Endothelial cell of umbilical vein (primary cell): ENCODE results near the gene TTLL4. TPM values are rescaled to one million over a fixed set of nuclear protein-coding genes. Genes with fewer than 3 reads are reported as not detected.

Experiments used
- BruUV-seq: library from RNA; stranded (reverse); fragments of 400-500 nt; replicated peaks from 2 replicates; lab custom pipeline; 2021; lab: Mats Ljungman, UMichigan
- CTCF ChIA-PET: fragments of 300-600, 350-600 bp; sonication (Branson Sonifier 250); formaldehyde crosslinking; loops from one replicate; lab custom pipeline; 2021; ENCODE audit warnings: antibody characterized with exemption, inconsistent platforms; lab: Charles Lee
- POLR2A ChIA-PET: fragments of 300-600, 350-600 bp; sonication (Branson Sonifier 250); formaldehyde crosslinking; loops from one replicate; lab custom pipeline; 2021; ENCODE audit warnings: antibody characterized with exemption, inconsistent platforms; lab: Charles Lee
- DNase-seq: peaks from one replicate; pipeline ENCODE4 v3.0.0-alpha.2; 2011; ENCODE audit warnings: low read depth, low spot score
- FAIRE-seq: peaks from 2 replicates; lab custom pipeline; 2011; peaks lifted over from hg19 to GRCh38; lab: Jason Lieb, UNC
- H2AFZ ChIP-seq: 2 replicates; pipeline ENCODE4 v1.6.0; 2012; ENCODE audit warnings: low read depth, low read length, control low read depth, inconsistent platforms
- H3K27ac ChIP-seq: 2 replicates; pipeline ENCODE4 v1.5.1; 2011; ENCODE audit warnings: low read depth, mild to moderate bottlenecking, control low read depth, low read length, moderate library complexity; ENCODE audit not compliant: insufficient read depth
- H3K27me3 ChIP-seq, 2 experiments: 2 replicates each; pipeline versions ENCODE4 v1.6.0 to v1.6.1; 2011; ENCODE audit warnings: low read length in 2 of 2, mixed read lengths in 1 of 2; ENCODE audit not compliant: control insufficient read depth in 2 of 2, insufficient read depth in 2 of 2
- H3K36me3 ChIP-seq, 2 experiments: 2 replicates in 1 of 2; 3 replicates in 1 of 2; pipeline ENCODE4 v1.5.1; 2011; ENCODE audit warnings: low read length in 2 of 2, mild to moderate bottlenecking in 1 of 2, moderate library complexity in 1 of 2; ENCODE audit not compliant: control insufficient read depth in 2 of 2, insufficient read depth in 2 of 2; ENCODE audit errors: extremely low read depth in 1 of 2
- H3K4me1 ChIP-seq: 3 replicates; pipeline ENCODE4 v1.5.1; 2011; ENCODE audit warnings: mild to moderate bottlenecking, low read length; ENCODE audit not compliant: control insufficient read depth, insufficient read depth; ENCODE audit errors: extremely low read depth
- H3K4me2 ChIP-seq: 2 replicates; pipeline ENCODE4 v1.6.1; 2011; ENCODE audit warnings: low read length, control low read depth, mixed read lengths; ENCODE audit not compliant: insufficient read depth
- H3K4me3 ChIP-seq, 3 experiments: fragments of 200-600 bp in 1 of 3; sonication (generic), shearing (Covaris generic) in 1 of 3; replicated peaks in 1 of 3; 2 replicates each; pipeline ENCODE4 v1.5.1; 2011 to 2016; ENCODE audit warnings: control low read depth in 3 of 3, low read length in 3 of 3, mild to moderate bottlenecking in 2 of 3, inconsistent platforms in 1 of 3, low read depth in 1 of 3, moderate library complexity in 1 of 3; ENCODE audit not compliant: insufficient read depth in 1 of 3
- H3K79me2 ChIP-seq: 2 replicates; pipeline ENCODE4 v1.6.0; 2012; ENCODE audit warnings: low read length, inconsistent platforms; ENCODE audit not compliant: control insufficient read depth, insufficient read depth
- H3K9ac ChIP-seq: replicated peaks from 2 replicates; pipeline ENCODE3; 2011; ENCODE audit warnings: low read length, control low read depth; ENCODE audit not compliant: insufficient read depth; ENCODE audit errors: extremely low read depth
- H3K9me1 ChIP-seq: replicated peaks from 3 replicates; pipeline ENCODE4 v1.6.0; 2011; ENCODE audit warnings: mild to moderate bottlenecking, low read length; ENCODE audit not compliant: control insufficient read depth, insufficient read depth; ENCODE audit errors: extremely low read depth
- H3K9me3 ChIP-seq: replicated peaks from 2 replicates; pipeline ENCODE4 v1.5.1; 2012; ENCODE audit warnings: low read length, inconsistent platforms; ENCODE audit not compliant: control insufficient read depth, insufficient read depth
- H4K20me1 ChIP-seq: replicated peaks from 2 replicates; pipeline ENCODE3; 2011; ENCODE audit warnings: mild to moderate bottlenecking, low read length; ENCODE audit not compliant: control insufficient read depth, insufficient read depth; ENCODE audit errors: extremely low read depth
- EZH2 ChIP-seq: IDR thresholded peaks from 2 replicates; pipeline ENCODE4 v1.6.1; 2012; ENCODE audit warnings: borderline replicate concordance, low read depth, mild to moderate bottlenecking, moderate library complexity, low read length, inconsistent platforms; ENCODE audit not compliant: severe bottlenecking
- FOS ChIP-seq: IDR thresholded peaks from 2 replicates; pipeline ENCODE4 v1.6.1; 2011; ENCODE audit warnings: mild to moderate bottlenecking, low read length, moderate library complexity, borderline replicate concordance; ENCODE audit not compliant: insufficient read depth
- GATA2 ChIP-seq: IDR thresholded peaks from 2 replicates; pipeline ENCODE4 v1.7.0; 2011; ENCODE audit warnings: low read depth, mild to moderate bottlenecking, moderate library complexity, mixed read lengths, low read length; ENCODE audit not compliant: insufficient read length, insufficient read depth
- JUN ChIP-seq: IDR thresholded peaks from 2 replicates; pipeline ENCODE4 v1.6.1; 2011; ENCODE audit warnings: borderline replicate concordance, low read depth; ENCODE audit not compliant: insufficient read length, insufficient read depth
- MYC ChIP-seq: IDR thresholded peaks from one replicate; pipeline ENCODE4 v1.6.1; 2011; ENCODE audit warnings: mild to moderate bottlenecking, low read depth, low read length
- POLR2A ChIP-seq: IDR thresholded peaks from 2 replicates; pipeline ENCODE4 v1.6.1; 2012; ENCODE audit warnings: low read depth, mild to moderate bottlenecking, control low read depth, low read length
- POLR2AphosphoS5 ChIP-seq: IDR thresholded peaks from 2 replicates; pipeline ENCODE4 v1.6.1; 2012; ENCODE audit warnings: low read depth, mild to moderate bottlenecking, control low read depth, low read length, moderate library complexity; ENCODE audit not compliant: insufficient read depth
- dilution Hi-C: fragments of 300-500 bp; cut with MboI; formaldehyde crosslinking; loops from one replicate; pipeline ENCODE4 v1.15.0; 2019; ENCODE audit warnings: low sequenced_read_pairs; ENCODE audit not compliant: extremely low pct_ligation_motif_present
- intact Hi-C: fragments of 100-400 bp; cut with micrococcal nuclease; formaldehyde crosslinking; loops from one replicate; pipeline ENCODE4 v1.10.0; 2022
- polyA plus RNA-seq, 4 experiments: library from polyadenylated mRNA; depleted of rRNA in 3 of 4; stranded (reverse) in 3 of 4; unstranded in 1 of 4; fragments of >200 nt; gene quantifications; 2 replicates each; pipeline versions ENCODE4 v1.2.1 to v1.2.3, GENCODE V29; 2011 to 2012; ENCODE audit warnings: missing spikeins in 1 of 4
- total RNA-seq: library from RNA; stranded (reverse); gene quantifications from 2 replicates; pipeline ENCODE4 v1.2.3, GENCODE V29; 2021
- TF ChIP-seq, protein P1 (sequence below), 2 donors: IDR thresholded peaks; 1 replicate in 1 of 2; 2 replicates in 1 of 2; pipeline ENCODE4 v1.5.1; 2011; ENCODE audit warnings: low read length in 2 of 2, mild to moderate bottlenecking in 2 of 2, moderate library complexity in 2 of 2, control low read depth in 1 of 2, inconsistent platforms in 1 of 2, low read depth in 1 of 2; ENCODE audit not compliant: insufficient read depth in 1 of 2; ENCODE audit errors: extremely low read depth in 1 of 2
- TF ChIP-seq, protein P2 (sequence below): IDR thresholded peaks from 2 replicates; pipeline ENCODE4 v1.6.1; 2011; ENCODE audit not compliant: insufficient read depth, insufficient read length

TTLL4 gene
- total and polyA plus RNA-seq, 2 donors (not counting 3 experiments of a cell fraction or from before 2014, with no cell fraction given), result 26.7 to 45.0 TPM

DNA sequence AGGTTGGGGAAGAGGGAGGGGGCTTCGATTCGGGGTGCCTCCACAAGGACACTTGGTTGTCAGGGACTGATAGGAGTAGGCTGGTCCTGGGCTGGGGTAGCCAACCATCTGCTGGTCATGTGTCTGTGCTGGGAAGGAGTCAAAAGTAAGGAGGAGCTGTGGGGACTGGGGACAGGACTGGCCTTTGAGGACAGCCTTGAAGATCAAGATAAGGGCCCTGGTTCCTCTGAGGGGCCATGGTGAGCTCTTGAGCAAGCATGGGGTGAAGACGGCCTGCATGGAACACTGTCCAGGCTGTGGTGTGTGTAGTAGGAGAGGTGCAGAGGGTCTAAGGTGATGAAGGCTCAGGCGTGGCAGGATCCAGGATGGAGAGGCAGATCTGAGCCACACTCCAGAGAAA, 73.1 kb downstream of the TTLL4 start:
- no peaks in the 10 kb centered on the region for H3K9me3 ChIP-seq
- H3K4me1 ChIP-seq, result peaks cover 6% of the 10 kb centered on the region
- ChIA-PET CTCF (interaction anchor here (0.7 to 4.7 kb wide), 4 partner anchors 13 to 73 kb away, joined by 3 to 38 read pairs (median 3); partner anchors contain the start of gene TTLL4), POLR2A (no interaction called here)
- intact Hi-C loops, result loop anchor here (2.0 kb wide), 1 partner anchor 49 kb away; no protein-coding TSS in a partner anchor
- no peak overlapping the region for H3K9ac ChIP-seq
- no TSS peak for BruUV-seq
- no peaks in the 10 kb centered on the region for H3K9me1 ChIP-seq
- no peak overlapping the region for H3K27ac ChIP-seq
- H3K27me3 ChIP-seq, result no peaks in the 10 kb centered on the region
- H3K4me2 ChIP-seq, result no peak overlapping the region
- DNase-seq (no peak), FAIRE-seq (no peak)
- TF ChIP-seq POLR2A, result no peak
- no peak for TF ChIP-seq FOS
- no peak for TF ChIP-seq GATA2
- TF ChIP-seq JUN, result no peak
- no peak for TF ChIP-seq MYC
- TF ChIP-seq EZH2, result no peak
- TF ChIP-seq, protein P1, sequence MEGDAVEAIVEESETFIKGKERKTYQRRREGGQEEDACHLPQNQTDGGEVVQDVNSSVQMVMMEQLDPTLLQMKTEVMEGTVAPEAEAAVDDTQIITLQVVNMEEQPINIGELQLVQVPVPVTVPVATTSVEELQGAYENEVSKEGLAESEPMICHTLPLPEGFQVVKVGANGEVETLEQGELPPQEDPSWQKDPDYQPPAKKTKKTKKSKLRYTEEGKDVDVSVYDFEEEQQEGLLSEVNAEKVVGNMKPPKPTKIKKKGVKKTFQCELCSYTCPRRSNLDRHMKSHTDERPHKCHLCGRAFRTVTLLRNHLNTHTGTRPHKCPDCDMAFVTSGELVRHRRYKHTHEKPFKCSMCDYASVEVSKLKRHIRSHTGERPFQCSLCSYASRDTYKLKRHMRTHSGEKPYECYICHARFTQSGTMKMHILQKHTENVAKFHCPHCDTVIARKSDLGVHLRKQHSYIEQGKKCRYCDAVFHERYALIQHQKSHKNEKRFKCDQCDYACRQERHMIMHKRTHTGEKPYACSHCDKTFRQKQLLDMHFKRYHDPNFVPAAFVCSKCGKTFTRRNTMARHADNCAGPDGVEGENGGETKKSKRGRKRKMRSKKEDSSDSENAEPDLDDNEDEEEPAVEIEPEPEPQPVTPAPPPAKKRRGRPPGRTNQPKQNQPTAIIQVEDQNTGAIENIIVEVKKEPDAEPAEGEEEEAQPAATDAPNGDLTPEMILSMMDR (IDR thresholded peaks at IDR 0.05; ENCODE audit: extremely low read depth in 1 of 2, insufficient read depth in 1 of 2, low read depth in 1 of 2, low read length in 2 of 2), result no peak
- TF ChIP-seq, protein P2, sequence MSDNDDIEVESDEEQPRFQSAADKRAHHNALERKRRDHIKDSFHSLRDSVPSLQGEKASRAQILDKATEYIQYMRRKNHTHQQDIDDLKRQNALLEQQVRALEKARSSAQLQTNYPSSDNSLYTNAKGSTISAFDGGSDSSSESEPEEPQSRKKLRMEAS, result no peak
- TF ChIP-seq POLR2AphosphoS5, result no peak
- H3K79me2 ChIP-seq, result no peaks in the 10 kb centered on the region
- no peak overlapping the region for H3K4me3 ChIP-seq
- H2AFZ ChIP-seq, result no peak overlapping the region
- H4K20me1 ChIP-seq, result no peaks in the 10 kb centered on the region
- no peaks in the 10 kb centered on the region for H3K36me3 ChIP-seq
- dilution Hi-C loops, result no loop called here
